Activated B cell treated with CpG ODN at 0.5 μM for 24 hours (primary cell): Measurements from ENCODE around the gene TGFBR1. TPM values are rescaled to one million over a fixed set of nuclear protein-coding genes. Genes with fewer than 3 reads are reported as not detected.
A peak's percentile ranks its signal among the peaks of the same experiment; 100 is the strongest.

Experiments
- ATAC-seq: fragments of 200-7000 bp; cut with Tn5 transposase; one replicate; pipeline ENCODE4 v1.10.0; 2021; ENCODE audit warnings: low read depth, mild to moderate bottlenecking, moderate library complexity
- CTCF ChIA-PET: fragments of 350-600 bp; sonication (Branson Sonifier 250); formaldehyde crosslinking; loops from one replicate; lab custom pipeline; 2021; ENCODE audit warnings: antibody characterized with exemption; lab: Charles Lee
- POLR2A ChIA-PET: fragments of 350-600 bp; sonication (Branson Sonifier 250); formaldehyde crosslinking; loops from one replicate; lab custom pipeline; 2021; ENCODE audit warnings: antibody characterized with exemption; lab: Charles Lee
- DNase-seq: peaks from one replicate; pipeline ENCODE4 v3.0.0; 2022
- H3K27ac Mint-ChIP-seq: one replicate; pipeline ENCODE4 v1.8.0; 2020; ENCODE audit warnings: mixed read lengths
- H3K27me3 Mint-ChIP-seq: one replicate; pipeline ENCODE4 v1.8.0; 2021; ENCODE audit warnings: mixed read lengths
- H3K36me3 Mint-ChIP-seq: one replicate; pipeline ENCODE4 v1.8.0; 2021; ENCODE audit warnings: low read depth, mixed read lengths
- H3K4me1 Mint-ChIP-seq: one replicate; pipeline ENCODE4 v1.8.0; 2021; ENCODE audit warnings: mixed read lengths
- H3K4me3 Mint-ChIP-seq: one replicate; pipeline ENCODE4 v1.8.0; 2020; ENCODE audit warnings: mild to moderate bottlenecking, mixed read lengths
- H3K9me3 Mint-ChIP-seq: one replicate; pipeline ENCODE4 v1.8.0; 2020; ENCODE audit warnings: mixed read lengths
- intact Hi-C: fragments of 100-400 bp; cut with micrococcal nuclease; formaldehyde crosslinking; loops from one replicate; pipeline ENCODE4 v1.15.1; 2024
- total RNA-seq: library from RNA; stranded (reverse); gene quantifications from 2 replicates; pipeline ENCODE4 v1.2.3, GENCODE V29; 2022
- TF ChIP-seq, protein P1 (sequence below): fragments of 200-600 bp; IDR thresholded peaks from one replicate; pipeline ENCODE4 v1.8.0; 2022; ENCODE audit warnings: antibody characterized with exemption, mild to moderate bottlenecking

Gene TGFBR1
- total RNA-seq, 1 donor from 2014 or later = 65.3 TPM

- TF ChIP-seq, protein P1, sequence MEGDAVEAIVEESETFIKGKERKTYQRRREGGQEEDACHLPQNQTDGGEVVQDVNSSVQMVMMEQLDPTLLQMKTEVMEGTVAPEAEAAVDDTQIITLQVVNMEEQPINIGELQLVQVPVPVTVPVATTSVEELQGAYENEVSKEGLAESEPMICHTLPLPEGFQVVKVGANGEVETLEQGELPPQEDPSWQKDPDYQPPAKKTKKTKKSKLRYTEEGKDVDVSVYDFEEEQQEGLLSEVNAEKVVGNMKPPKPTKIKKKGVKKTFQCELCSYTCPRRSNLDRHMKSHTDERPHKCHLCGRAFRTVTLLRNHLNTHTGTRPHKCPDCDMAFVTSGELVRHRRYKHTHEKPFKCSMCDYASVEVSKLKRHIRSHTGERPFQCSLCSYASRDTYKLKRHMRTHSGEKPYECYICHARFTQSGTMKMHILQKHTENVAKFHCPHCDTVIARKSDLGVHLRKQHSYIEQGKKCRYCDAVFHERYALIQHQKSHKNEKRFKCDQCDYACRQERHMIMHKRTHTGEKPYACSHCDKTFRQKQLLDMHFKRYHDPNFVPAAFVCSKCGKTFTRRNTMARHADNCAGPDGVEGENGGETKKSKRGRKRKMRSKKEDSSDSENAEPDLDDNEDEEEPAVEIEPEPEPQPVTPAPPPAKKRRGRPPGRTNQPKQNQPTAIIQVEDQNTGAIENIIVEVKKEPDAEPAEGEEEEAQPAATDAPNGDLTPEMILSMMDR = no peak
- intact Hi-C loops = no loop called here
- ChIA-PET CTCF (interaction anchor here (1.1 to 2.0 kb wide), 3 partner anchors 10 to 24 kb away, joined by 3 to 9 read pairs (median 3); partner anchors contain the start of gene TGFBR1), POLR2A (interaction anchor here (0.7 to 1.4 kb wide), 3 partner anchors 22 to 24 kb away, joined by 3 to 5 read pairs (median 3); partner anchors contain the start of gene TGFBR1)
- H3K27ac Mint-ChIP-seq = peak overlapping the region; percentile 77
- no peak overlapping the region for H3K4me3 Mint-ChIP-seq
- no peak for ATAC-seq
- peaks cover 39% of the 10 kb centered on the region for H3K36me3 Mint-ChIP-seq
- no peak for DNase-seq
- H3K4me1 Mint-ChIP-seq = peaks cover 71% of the 10 kb centered on the region
- no peaks in the 10 kb centered on the region for H3K9me3 Mint-ChIP-seq
- H3K27me3 Mint-ChIP-seq = no peaks in the 10 kb centered on the region
Observed at GRCh38 chr9:99129091-99129490, 24.2 kb downstream of the TGFBR1 start.

GRCh38 chr9:99130069-99130468 lies 25.2 kb downstream of the TGFBR1 start:
- intact Hi-C loops = loop anchor here (1.0 kb wide), 3 partner anchors 11 to 71 kb away; no protein-coding TSS in a partner anchor
- peak overlapping the region; percentile 17 for H3K4me3 Mint-ChIP-seq
- no peaks in the 10 kb centered on the region for H3K27me3 Mint-ChIP-seq
- H3K4me1 Mint-ChIP-seq = peaks cover 73% of the 10 kb centered on the region
- H3K9me3 Mint-ChIP-seq = no peaks in the 10 kb centered on the region
- H3K36me3 Mint-ChIP-seq = peaks cover 45% of the 10 kb centered on the region
- ChIA-PET CTCF (interaction anchor here (0.9 to 2.0 kb wide), 4 partner anchors 10 to 128 kb away, joined by 3 to 9 read pairs (median 3); partner anchors contain the start of gene TGFBR1), POLR2A (interaction anchor here (1.2 kb wide), 1 partner anchor 25 kb away, joined by 4 read pairs; the partner anchor contains the start of gene TGFBR1)
- peak overlapping the region; percentile 77 for H3K27ac Mint-ChIP-seq
- DNase-seq (no peak), ATAC-seq (peak; percentile 94)
- TF ChIP-seq, protein P1 = no peak

DNA sequence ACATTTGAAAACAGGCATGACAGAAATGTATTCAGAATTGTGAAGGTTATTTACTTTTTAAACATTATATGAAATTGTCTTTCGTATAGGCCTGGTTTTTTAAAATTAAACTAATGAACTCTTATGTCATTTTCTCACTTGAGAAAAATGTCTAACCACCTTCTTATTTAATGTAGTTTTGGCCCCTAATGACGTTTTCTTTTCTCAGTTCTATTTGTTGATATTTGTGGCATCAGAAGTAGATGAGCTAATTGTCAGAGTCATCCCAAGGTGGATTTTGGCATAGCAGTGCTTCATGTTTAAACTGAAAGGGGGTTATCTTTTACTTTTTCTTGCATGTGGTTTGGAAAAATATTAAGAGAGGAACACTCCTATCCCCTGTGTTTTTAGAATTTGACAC lies 28.2 kb downstream of the TGFBR1 start:
- intact Hi-C loops = no loop called here
- no peaks in the 10 kb centered on the region for H3K9me3 Mint-ChIP-seq
- ChIA-PET POLR2A (interaction anchor here (1.0 to 3.5 kb wide), 3 partner anchors 12 to 28 kb away, joined by 4 to 22 read pairs (median 8); partner anchors contain the start of gene TGFBR1), CTCF (interaction anchor here (0.7 to 11.8 kb wide), 2 partner anchors 16 to 135 kb away, joined by 4 to 264 read pairs; no protein-coding TSS in a partner anchor)
- H3K4me3 Mint-ChIP-seq = no peak overlapping the region
- no peak for ATAC-seq
- no peak for DNase-seq
- peaks cover 78% of the 10 kb centered on the region for H3K4me1 Mint-ChIP-seq
- H3K27me3 Mint-ChIP-seq = no peaks in the 10 kb centered on the region
- peak overlapping the region; percentile 6 for H3K27ac Mint-ChIP-seq
- TF ChIP-seq, protein P1 = no peak
- peaks cover 49% of the 10 kb centered on the region for H3K36me3 Mint-ChIP-seq

DNA sequence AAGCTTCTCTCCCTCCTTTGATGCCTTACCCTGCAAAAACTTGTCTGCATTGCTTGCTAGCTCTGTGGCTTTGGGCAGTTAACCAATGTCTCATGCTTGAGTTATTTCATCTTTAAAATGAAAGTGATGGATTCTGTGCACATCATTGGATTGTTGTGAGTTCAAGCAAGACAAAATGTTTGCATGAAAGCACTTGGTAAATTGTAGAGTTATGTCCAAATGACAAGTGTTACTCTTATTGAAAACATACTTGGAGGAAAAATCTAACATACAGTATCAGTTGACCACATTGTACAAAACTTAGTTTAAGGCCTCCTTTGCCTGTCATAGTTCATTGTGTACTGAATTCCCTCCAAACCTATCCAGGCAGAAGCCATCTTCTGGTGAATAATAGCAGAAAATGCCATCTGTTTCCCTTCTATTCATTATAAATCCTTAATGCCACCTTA lies 30.0 kb downstream of the TGFBR1 start:
- H3K4me3 Mint-ChIP-seq = no peak overlapping the region
- peak overlapping the region; percentile 31 for H3K27ac Mint-ChIP-seq
- DNase-seq = no peak
- peaks cover 55% of the 10 kb centered on the region for H3K36me3 Mint-ChIP-seq
- H3K27me3 Mint-ChIP-seq = no peaks in the 10 kb centered on the region
- CTCF ChIA-PET = interaction anchor here (0.8 to 11.8 kb wide), 3 partner anchors 16 to 160 kb away, joined by 3 to 264 read pairs (median 128); no protein-coding TSS in a partner anchor
- TF ChIP-seq, protein P1 = no peak
- no peaks in the 10 kb centered on the region for H3K9me3 Mint-ChIP-seq
- no peak for ATAC-seq
- intact Hi-C loops = no loop called here
- POLR2A ChIA-PET = interaction anchor here (0.7 to 3.5 kb wide), 7 partner anchors 13 to 141 kb away, joined by 3 to 22 read pairs (median 5); partner anchors contain the start of gene TGFBR1
- peaks cover 62% of the 10 kb centered on the region for H3K4me1 Mint-ChIP-seq

DNA sequence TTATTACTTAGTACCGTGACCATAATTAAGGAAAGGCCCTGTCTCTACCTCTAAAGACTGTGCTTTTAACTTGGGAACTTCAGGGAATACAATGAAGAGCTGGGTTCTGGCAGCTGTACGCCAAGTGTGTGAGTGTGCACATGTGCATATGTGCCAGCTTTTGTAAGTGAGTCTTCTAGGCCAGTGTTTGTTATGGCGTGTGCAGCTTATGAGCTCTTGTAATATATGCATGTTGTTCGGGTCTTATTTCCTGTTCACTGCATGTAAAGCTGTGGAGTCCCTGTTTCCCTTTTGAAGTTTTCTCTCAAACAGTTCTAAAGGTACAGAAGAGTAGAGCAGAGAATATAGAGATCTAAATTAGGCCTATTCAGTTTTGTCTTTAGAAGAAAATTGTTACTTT lies 30.5 kb downstream of the TGFBR1 start:
- Mint-ChIP-seq H3K36me3 (peaks cover 51% of the 10 kb centered on the region), H3K9me3 (no peaks in the 10 kb centered on the region), H3K4me1 (peaks cover 59% of the 10 kb centered on the region), H3K27ac (peak overlapping the region; percentile 31), H3K27me3 (no peaks in the 10 kb centered on the region), H3K4me3 (peak overlapping the region; percentile 44)
- ChIA-PET CTCF (interaction anchor here (2.4 to 11.8 kb wide), 3 partner anchors 31 to 160 kb away, joined by 11 to 264 read pairs (median 128); partner anchors contain the start of gene TGFBR1), POLR2A (interaction anchor here (0.7 to 3.5 kb wide), 6 partner anchors 13 to 141 kb away, joined by 3 to 22 read pairs (median 4); partner anchors contain the start of gene TGFBR1)
- ATAC-seq = peak; percentile 63
- TF ChIP-seq, protein P1 = no peak
- no peak for DNase-seq
- intact Hi-C loops = no loop called here
